ENCODE results near the gene LRCOL1.
"Not testable (repeated sequence)": the region's sequence is repeated elsewhere in the genome, so short reads cannot be mapped to it uniquely, and the experiment has no call there.

Gene LRCOL1

DNA sequence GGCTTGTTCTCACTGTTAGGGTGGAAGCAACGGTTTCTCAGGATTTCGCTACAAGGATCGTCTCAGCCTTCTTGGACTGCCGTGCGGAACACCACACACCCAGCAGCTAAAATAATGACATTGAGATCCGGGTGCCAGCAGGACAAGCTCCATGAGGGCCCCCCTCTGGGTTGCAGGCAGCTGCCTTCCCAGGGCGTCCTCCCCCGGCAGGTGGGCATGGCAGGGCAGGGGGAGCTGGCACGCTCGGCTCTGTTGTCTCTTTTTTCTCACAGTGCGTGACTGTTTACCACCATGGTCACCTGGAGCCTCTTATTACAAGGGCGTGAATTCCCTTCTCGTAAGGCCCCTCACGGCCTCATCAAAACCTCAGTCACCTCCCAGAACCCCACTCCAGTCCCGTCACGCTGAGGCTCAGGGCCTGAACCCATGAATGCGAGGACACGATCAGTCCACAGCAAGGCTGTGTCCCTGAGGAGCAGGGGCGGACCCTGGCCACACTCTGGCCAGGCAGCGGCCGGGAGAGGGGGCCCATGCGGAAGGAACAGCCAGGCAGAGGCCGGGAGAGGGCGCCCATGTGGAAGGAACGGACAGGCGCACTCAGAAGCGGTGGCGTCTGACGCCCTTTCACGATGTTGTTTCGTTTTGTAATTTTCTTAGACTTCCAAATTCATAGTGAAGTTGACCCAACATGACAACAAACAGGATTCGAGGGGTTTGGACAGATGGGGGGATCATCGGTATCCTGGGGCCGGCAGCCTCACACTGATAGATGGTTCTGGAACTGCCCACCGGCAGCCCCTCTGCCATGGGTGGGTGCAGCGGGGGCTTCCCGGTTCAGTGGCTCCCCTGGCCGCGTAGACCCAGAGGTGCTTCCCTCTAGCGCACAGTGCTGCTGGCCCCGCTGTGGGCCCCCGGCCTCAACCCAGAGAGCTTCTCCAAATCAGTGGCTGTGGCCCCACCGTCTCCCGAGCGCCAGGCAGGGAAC, 10.0 kb downstream of the LRCOL1 start:
- DNase-seq: peak; percentile 83

DNA sequence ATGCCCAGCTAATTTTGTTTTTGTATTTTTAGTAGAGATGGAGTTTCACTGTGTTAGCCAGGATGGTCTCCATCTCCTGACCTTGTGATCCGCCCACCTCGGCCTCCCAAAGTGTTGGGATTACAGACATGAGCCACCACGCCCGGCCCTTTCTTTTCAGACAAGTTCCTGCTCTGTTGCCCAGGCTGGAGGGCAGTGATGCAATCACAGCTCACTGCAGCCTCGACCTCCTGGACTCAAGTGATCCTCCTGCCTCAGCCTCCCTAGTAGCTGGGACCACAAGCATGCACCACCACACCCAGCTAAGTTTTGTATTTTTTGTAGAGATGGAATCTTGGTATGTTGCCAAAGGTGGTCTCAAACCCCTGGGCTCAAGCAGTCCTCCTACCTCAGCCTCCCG, 10.9 kb downstream of the LRCOL1 start:
- DNase-seq: not testable (repeated sequence)

DNA sequence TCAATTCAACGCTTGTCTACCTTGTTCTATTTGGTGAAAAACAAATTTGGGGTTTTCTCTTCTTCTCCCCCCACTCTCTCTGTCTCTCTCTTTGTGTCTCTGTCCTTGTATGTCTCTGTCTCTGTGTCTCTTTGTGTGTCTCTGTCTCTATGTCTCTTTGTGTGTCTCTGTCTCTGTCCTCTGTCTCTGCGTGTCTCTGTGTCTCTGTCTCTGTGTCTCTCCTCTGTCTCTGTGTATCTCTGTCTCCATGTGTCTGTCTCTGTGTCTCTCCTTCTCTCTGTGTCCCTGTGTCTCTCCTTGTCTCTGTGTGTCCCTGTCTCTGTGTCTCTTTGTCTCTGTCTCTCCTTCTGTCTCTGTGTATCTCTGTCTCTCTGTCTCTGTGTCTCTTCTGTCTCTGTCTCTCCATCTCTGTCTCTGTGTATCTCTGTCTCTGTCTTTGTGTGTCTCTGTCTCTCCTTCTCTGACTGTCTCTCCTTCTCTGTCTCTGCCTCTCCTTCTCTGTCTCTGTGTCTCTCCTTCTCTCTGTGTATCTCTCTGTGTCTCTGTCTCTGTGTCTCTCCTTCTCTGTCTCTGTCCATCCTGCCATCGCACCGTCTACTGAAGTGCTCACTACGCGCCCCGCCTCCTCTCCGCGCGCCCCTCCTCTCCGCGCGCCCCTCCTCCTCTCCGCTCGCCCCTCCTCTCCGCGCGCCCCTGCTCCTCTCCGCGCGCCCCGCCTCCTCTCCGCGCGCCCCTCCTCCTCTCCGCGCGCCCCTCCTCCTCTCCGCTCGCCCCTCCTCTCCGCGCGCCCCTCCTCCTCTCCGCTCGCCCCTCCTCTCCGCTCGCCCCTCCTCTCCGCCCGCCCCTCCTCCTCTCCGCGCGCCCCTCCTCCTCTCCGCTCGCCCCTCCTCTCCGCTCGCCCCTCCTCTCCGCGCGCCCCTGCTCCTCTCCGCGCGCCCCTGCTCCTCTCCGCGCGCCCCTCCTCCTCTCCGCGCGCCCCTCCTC, 12.8 kb downstream of the LRCOL1 start:
- DNase-seq: peak; percentile 77

DNA sequence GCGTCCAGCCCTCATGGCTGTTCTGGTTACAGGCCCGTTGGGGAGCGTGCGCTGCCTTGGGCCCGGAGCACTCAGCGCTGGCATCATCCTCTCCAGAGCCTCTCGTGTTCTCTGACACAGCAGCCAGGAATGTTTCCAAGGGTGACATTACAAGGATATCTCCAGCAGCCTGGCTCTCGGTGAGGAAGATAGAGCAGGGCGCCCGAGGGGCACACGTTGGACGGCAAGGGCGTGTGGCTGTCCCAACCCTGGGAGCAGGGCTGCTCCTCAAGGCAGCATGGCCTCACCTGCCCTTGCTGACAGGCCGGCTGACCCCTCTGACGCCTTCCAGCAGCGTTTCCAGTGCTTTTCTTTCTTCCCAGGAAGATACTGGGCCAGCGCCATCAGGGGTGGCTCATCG, 14.4 kb downstream of the LRCOL1 start:
- no peak for DNase-seq

DNA sequence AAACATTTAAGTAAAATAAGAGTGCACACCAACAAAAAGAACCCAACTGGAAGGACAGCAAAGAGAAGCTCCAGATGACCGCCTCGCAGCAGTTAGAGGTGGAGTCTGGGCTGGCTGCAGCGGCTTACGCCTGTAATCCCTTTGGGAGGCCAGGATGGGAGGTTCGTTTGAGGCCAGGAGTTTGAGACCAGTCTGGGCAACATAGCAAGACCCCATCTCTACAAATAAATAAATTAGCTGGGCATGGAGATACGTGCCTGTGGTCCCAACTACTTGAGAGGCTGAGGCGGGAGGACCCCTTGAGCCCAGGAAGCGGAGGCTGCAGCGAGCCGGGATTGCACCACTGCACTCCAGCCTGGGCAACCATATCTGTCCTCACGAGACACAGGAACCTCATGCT, 15.2 kb downstream of the LRCOL1 start:
- DNase-seq: no peak

DNA sequence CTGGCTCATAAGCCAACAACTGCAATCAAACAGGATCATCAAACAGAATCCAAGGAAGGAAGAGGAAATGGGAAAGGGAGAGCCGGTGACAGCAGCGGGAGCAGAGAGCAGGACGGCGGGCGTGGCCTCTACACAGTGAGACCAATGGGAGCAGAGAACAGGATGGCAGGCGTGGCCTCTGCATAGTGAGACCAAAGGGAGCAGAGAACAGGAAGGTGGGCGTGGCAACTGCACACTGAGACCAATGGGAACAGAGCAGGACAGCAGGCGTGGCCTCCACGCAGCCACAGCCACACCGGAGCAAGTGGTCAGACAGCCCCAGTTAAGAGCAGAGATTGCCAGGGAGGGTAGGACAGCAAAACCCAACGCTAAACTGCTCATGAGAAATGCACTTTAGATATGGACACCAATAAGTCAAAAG, 16.4 kb downstream of the LRCOL1 start:
- DNase-seq: peak; percentile 92

DNA sequence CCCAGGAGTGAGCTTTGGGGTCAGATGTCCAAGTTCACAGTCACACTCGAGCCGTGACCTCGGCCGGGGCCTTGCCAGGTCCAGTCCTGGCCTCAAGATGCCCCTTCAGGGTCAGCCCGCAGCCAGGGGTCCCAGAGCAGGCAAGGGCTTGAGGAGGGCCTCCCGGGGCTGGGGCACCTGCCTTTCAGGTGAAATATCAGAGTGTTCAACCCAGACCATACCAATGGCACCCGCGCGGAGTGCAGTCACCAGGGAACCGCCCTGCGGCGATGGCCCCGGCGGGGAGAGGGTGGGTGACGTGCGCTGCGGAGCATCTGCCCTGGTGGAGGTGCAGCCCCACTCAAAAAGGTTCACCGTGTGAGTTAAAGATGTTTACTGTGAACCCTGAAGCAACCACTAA, 16.9 kb downstream of the LRCOL1 start:
- no peak for DNase-seq

DNA sequence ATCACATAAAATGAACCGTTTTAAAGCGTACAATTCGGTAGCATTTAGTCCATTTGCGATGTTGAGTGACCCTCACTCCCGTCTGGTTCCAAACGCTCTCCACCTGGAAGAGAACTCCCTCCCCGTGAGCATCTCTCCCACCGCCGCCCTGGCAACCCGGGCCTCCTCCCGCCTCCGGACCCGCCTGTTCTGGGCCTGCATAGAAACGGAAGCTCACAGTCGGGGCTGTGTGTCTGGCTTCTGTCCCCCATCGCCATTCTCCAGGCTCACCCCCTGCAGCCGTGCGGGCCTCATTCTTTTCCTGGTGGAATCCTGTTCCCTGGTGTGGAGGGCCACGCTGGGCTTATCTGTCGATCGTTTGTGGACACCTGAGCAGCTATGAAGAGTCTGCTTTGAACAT, 17.3 kb downstream of the LRCOL1 start:
- DNase-seq: no peak

DNA sequence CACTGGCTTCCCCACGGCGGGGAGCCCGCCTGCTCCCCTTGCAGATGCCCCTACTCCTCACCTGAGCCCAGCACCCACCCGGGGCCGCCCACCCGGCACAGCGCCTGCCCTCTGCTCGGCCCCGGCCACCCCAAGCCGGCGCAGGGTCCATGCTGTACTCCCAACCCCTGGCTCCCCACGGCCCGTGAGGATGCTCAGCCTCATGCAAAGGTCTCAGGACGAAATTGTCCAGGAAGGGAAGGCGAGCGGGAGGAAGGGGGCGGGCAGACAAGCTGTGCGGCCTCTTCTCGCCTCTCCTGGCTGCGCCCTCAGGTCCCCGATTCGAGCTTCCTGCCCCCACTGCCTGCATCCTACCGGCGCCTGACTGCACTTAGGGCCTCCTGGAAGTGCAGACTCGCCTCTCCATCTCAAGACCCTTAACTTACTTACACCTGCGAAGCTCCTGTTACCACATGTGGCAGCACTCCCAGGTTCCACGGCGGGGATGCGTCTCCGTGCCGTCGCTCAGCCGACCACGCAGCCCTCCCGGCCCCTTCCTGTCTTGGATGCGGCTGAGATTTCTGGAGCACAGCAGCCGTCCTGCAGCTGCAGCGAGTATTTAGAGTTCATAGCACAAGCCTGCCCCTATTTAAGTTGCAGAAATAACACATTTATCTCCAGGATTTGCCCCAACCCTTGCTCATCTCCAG, 18.0 kb downstream of the LRCOL1 start:
- DNase-seq: no peak

DNA sequence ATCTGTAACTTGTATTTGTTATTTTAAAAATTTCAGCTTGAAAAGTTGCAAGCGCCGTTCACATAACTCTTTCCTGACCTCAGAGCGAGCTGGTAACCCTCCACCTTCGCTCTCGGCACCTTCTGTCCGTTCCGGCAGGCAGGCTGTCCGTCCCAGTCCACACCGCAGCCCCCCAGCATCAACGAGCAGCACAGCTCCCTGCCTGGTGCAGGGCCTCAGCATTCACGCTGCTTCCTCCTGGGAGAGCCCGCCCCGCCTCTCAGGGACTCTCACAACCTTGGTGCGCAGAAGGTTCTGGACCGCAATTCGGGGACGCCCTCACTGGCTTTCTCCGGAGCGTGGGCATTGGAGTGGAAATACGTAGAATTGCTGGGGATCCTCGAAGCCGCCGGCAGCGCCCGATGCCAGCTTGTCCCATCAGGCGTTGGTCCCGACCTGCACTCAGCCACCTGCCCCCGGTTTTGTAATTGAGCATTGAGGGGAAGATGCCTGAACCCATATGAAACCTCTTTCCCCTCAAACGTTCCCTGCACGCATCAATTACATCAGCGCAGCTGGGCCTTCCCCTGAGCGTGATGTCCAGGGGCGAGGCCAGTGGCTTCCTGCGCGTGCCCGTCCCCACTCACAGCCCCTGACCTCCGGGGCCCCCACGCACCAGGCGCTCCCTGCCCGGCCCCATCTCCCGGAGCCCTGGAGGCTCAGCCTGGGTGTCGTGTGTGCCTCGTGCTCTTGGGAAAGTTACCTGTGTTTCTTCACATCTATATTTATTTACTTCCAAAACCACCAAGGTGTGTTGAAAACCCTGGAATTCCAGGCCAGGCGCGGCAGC, 19.1 kb downstream of the LRCOL1 start:
- no peak for DNase-seq

DNA sequence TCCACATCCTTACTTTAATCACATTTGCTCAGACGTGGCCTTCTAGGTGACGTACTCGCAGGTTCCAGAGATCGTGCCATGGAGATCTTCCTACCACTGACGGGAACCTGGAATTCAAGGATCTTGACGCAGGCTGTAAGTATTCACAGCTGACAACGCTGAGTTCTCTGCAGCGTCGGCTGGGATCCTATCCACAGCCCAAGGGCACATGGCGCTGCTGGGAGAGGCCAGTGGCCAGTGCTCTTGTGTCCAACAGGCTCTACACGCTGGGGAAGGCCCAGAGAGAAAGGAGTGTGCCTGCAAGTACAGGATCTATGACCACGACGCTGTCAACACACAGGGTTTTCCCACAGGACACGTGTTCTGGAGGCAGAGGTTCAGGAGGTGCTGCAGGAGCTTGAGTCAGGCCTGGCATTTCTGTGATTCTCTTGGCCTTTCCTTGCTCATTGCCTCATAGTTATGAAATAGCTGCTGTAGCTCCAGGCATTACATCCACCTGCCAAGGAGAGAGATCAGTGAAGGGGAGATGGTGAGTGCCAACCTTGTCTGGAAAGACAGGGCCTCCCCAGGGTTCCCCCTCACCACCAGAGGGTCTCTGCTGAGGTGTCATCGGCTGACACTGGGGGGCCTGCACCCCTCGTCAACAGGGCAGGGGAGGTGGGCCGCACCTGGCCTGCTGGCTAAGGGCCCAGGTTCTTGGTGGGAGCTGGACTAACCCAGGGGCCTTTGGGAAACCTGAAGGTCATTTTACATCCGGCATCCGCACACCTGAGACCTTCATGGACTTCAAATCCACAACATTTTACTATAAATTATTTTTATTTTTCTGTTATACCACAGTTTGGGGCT, 21.3 kb downstream of the LRCOL1 start:
- no peak for DNase-seq

DNA sequence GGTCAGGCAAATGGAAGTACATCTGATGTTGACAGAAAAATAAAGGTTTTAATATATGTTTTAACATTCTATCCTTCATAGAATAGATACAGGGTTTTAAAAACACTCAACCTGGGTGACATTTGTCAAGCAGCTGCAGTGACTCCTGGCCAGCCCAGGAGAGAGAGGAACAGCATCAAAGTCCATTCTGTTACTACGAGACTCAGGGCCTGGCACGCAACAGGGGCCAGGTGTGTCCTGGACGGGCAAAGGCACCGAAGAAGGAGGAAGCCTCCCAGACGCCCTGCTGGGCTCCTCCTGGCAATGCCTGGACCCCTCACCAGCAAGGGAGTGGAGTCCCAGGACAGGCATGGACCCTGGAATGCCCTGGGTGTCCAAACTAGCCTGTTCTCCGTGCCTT, 22.1 kb downstream of the LRCOL1 start:
- DNase-seq: no peak

DNA sequence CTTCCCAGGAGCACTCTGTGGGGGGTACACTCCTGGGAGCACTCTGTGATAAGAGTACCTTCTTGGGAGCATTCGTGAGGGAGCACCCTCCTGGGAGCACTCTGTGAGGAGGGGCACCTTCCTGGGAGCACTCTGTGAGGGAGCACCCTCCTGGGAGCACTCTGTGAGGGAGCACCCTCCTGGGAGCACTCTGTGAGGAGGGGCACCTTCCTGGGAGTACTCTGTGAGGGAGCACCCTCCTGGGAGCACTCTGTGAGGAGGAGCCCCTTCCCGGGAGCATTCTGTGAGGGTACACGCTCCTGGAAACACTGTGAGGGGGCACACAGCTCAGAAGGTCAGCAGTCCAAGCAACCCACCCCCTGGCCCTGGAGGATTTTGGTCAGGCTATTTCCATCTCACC, 22.6 kb downstream of the LRCOL1 start:
- no peak for DNase-seq

DNA sequence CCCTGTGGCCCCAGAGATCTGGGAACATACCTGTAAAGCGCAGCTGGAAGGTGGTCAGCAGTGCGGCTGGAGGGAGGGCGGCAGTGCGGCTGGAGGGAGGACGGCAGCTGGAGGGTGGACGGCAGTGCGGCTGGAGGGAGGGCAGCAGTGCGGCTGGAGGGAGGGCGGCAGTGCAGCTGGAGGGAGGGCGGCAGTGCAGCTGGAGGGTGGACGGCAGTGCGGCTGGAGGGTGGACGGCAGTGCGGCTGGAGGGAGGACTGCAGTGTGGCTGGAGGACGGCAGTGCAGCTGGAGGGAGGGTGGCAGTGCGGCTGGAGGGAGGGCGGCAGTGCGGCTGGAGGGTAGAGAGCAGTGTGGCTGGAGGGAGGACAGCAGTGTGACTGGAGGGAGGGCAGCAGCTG, 23.5 kb downstream of the LRCOL1 start:
- no peak for DNase-seq

DNA sequence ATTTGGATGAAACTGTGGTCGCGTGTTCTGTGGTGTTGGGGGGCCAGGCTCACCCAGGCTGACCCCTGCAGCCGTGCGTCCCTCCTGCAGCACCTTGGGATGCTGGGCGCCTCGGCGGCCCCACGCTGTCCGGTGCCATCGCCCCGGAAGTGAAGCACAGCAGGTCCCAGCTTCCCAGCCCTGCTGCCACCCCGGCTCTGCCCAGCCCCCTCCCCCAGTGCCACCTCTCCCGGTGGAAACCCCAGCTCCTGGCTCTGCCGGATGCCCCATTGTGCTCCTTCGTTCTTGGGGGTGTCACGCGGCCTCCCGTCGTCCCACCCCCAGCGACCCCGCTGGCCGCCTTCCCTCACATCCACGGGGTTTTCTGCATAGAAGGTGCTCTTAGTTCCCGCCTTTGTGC, 25.2 kb downstream of the LRCOL1 start:
- DNase-seq: no peak

DNA sequence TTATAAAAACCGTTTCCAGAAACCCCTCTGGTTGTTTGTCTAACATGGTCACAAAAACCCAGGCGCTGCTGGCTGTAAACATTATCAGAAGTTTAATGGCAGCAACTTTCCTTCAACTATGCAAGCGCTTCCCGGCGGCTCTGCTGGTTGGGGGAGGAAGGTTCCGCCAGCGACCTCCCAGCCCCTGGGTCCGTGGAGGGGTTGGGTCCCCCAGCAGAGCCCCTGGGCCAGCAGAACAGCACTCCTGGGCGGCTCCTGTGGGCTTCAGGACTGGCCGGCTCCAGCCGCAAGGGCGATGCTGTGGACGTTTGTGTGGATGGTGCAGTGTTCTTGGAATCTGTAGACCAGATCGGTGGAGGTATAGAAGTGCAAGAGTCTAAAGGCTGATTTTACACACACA, 26.0 kb downstream of the LRCOL1 start:
- DNase-seq: no peak

DNA sequence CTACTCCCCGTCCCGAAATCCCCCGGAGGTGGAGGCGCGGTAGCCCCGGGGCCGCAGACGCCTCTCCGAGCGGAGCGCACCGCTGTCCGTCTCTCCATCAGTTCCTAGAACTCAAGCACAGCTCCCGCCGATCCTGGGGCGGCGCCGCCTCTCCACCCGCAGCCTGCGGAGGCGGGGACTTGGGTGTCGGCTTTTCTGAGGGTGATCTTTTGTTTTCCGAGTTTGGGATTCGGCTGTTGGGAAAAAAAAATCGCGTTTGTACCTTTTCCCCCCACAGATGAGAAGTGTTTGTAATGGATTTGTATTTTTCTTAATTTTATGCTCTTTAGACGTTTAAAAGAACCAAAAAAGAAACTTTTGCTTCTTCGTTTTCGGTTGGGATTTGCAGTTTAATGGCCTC, 26.6 kb downstream of the LRCOL1 start:
- no peak for DNase-seq

DNA sequence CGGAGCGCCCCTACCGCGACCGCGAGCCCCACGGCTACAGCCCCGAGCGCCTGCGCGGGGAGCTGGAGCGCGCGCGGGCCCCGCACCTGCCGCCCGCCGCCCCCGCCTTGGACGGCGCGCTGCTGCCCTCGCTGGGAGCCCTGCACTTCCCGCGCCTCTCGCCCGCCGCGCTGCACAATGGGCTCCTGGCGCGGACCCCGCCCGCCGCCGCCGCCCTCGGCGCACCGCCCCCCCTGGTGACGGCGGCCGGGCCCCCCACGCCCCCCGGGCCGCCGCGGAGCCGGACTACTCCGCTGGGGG, 27.0 kb downstream of the LRCOL1 start:
- DNase-seq: no peak

DNA sequence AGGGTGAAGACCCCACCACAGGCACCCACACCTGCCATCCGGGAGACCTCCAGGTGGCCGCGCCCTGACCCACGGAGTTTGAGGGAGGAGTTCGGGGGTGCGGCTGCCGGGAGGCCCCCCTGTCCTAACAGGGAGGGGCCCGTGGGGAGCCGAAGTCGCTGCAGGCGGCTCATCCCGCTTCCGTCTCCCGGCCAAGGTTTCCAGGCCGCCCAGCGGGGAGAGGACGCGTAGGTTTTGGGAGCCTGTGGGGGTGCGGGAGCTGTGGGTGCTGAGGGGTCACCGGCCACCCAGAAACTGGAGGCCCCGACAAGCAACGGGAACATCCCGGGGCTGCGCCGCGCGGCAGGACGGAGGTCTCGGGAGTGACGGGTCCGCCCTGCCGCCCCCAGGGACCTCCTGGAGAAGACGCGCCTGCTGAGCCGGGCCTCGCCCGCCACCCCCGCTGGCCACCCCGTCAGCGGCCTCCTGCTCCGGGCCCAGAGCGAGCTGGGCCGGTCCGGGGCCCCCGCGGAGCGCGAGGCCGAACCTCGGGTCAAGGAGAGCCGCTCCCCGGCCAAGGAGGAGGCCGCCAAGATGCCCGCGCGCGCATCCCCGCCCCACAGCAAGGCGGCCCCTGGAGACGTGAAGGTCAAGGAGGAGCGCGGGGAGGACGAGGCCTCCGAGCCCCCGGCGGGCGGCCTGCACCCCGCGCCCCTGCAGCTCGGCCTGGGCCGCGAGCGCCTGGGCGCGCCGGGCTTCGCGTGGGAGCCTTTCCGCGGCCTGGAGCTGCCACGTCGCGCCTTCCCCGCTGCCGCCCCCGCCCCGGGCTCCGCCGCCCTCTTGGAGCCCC, 27.6 kb downstream of the LRCOL1 start:
- no peak for DNase-seq

DNA sequence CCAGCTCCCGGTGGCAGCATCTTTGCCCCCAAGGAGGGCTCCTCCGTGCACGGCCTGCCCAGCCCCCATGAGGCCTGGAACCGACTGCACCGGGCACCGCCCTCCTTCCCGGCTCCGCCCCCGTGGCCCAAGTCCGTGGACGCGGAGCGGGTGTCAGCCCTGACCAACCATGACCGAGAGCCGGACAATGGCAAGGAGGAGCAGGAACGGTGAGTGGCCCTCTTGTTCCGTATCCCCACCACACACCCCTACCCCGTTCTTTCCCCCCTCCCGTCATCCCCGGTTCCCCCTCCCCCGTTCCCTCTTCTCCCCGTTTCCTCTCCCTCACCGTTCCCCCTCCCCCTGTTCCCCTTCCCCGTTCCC, 28.3 kb downstream of the LRCOL1 start:
- no peak for DNase-seq
